Fibroblast of villous mesenchyme (primary cell): Measurements from ENCODE around the gene LIN28B. TPM values are rescaled to one million over a fixed set of nuclear protein-coding genes. Genes with fewer than 3 reads are reported as not detected.

Experiments used
- DNase-seq: peaks from one replicate; pipeline ENCODE4 v3.0.0-alpha.2; 2010; ENCODE audit warnings: low read depth
- H3K4me3 ChIP-seq: 2 replicates; pipeline ENCODE4 v1.5.1; 2011; ENCODE audit warnings: low read depth, mild to moderate bottlenecking, low read length
- total RNA-seq: library from RNA; depleted of rRNA; stranded (reverse); fragments of >200 nt; gene quantifications from 2 replicates; pipeline ENCODE4 v1.2.3, GENCODE V29; 2012
- TF ChIP-seq, protein P1 (sequence below): IDR thresholded peaks from 2 replicates; pipeline ENCODE4 v1.5.1; 2012; ENCODE audit warnings: low read depth, mild to moderate bottlenecking, low read length; ENCODE audit not compliant: insufficient read depth

Gene LIN28B
- total RNA-seq, 1 donor, result 5.6 TPM

DNA sequence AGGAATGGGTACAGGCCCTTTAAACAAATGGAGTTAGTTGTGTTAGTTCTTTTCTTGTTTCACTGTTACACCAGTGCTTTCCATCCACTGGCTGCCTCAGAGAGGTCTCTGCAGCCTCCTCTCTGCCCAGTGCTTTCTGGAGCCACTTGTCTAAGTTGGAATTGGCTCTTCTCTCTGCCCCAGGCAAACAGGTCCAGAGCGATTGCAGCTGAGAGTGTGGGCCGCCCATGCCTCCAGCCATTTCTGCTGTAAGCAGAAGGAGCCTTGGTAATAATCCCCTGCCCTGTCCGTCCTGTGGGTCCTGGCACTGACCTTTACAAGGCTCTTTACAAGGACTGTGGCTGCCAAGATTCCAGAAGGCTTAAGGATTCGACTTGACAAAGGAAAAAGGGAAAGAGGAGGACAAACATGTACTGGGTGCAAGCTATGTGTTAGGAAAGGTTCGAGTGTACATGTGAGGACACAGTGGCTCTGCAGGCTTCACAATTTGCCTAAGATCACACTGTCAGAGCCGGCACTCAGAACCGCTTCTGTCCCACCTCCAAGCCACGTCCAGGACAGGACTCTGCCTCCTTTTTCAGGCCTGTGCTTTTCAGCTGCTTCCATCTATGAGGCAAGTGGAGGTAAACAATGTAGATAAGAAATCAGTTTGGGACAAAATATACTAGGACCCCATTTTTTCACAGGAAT is 134.4 kb downstream of the LIN28B start:
- DNase-seq, result peak; percentile 20
- no peak overlapping the region for H3K4me3 ChIP-seq
- TF ChIP-seq, protein P1, sequence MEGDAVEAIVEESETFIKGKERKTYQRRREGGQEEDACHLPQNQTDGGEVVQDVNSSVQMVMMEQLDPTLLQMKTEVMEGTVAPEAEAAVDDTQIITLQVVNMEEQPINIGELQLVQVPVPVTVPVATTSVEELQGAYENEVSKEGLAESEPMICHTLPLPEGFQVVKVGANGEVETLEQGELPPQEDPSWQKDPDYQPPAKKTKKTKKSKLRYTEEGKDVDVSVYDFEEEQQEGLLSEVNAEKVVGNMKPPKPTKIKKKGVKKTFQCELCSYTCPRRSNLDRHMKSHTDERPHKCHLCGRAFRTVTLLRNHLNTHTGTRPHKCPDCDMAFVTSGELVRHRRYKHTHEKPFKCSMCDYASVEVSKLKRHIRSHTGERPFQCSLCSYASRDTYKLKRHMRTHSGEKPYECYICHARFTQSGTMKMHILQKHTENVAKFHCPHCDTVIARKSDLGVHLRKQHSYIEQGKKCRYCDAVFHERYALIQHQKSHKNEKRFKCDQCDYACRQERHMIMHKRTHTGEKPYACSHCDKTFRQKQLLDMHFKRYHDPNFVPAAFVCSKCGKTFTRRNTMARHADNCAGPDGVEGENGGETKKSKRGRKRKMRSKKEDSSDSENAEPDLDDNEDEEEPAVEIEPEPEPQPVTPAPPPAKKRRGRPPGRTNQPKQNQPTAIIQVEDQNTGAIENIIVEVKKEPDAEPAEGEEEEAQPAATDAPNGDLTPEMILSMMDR, result no peak

DNA sequence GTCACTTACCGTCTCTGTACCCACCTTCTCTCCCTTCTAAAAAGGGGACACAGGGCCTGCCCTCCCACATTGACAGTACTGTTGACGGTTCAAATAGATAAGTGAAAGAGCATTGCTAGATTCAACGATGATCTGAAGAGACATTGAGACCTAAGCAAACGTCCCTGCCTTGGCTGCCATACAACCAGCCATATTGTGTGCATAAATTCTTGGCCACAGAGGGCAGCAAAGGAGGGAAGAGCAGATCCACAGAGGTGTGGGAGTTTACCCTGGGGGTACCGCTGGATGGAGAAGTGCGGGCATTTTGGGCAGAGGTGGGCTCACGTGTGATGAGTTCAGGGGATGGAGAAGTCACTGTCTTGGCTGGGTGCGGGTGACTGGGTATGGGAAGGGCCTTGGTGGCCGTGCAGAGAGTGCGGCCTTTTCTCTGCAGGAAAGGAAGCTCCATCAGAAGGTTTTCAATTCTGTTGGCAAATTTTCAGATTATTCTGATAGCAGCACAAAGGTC is 137.3 kb downstream of the LIN28B start:
- TF ChIP-seq, protein P1, result no peak
- H3K4me3 ChIP-seq, result no peak overlapping the region
- DNase-seq, result no peak

DNA sequence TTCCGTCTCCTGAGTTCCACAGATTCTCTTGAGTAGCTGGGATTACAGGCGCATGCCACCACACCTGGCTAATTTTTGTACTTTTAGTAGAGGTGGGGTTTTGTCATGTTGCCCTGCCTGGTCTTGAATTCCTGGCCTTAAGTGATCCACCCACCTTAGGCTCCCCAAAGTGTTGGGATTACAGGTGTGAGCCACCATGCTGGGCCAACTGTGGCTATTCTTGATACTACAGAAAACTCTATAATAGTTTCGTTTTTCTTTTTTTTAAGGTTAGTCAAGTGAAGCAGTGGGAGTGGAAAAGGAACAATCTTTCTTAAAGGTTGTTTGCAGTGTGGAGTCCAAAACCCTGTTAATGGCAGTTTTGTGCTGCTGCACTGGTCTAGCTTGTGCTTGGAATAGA is 138.2 kb downstream of the LIN28B start:
- H3K4me3 ChIP-seq, result no peak overlapping the region
- TF ChIP-seq, protein P1, result no peak
- no peak for DNase-seq

DNA sequence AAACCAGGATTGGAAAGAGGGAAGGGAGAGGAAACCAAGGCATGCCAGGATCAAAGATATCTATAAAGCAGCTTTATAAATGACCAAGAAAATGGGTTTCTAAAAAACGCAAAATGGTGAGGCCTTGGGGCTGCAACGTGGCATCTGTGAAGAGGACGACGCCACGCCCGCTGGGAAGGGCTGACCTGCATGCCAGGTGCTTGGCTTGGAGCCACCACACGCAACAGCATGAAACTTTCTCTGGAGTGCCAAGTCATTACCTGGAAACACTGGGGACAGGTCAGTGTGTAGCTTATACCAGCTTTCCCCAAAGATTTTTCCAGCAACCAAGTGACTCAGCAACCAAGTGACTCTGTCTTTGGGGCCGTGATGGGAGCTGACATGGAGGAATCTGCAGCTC is 140.4 kb downstream of the LIN28B start:
- no peak overlapping the region for H3K4me3 ChIP-seq
- TF ChIP-seq, protein P1, result no peak
- no peak for DNase-seq

DNA sequence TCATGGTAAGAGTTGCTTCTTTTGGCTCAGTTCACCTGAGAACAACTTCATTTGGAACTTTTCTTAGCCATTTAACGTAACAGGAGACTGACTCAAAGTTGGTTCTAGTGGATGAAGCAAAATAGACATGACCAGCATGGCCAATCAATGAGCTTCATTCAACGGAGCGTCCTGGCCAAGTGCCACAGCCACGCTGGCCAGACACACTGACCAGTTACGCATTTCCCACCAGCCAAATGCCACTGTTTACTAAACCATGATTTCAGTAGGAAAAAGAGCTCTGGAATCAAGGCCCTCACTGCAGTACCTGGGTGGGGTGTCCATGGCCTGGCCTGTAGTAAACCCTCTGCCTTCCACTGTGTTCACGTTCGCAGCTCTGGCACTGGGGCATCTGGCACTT is 142.5 kb downstream of the LIN28B start:
- DNase-seq, result no peak

DNA sequence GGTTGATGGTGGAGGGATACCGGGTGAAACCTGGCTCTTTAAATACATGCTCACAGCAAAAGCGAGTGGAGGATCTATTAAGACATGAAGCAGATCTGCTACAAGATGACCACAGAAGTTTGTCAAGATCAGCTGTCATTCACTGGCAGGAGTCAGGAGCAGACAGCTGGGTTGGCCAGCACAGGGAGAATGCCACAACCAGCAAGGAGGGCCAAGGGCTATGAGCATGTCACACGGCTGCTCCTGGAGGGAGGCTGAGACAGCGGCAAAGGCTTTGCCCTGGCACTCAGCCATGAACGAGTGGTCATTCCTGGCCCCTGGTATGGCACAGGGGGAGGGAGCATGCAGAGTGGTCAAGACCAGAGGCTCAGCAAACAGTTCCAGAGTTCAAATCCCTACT is 145.3 kb downstream of the LIN28B start:
- TF ChIP-seq, protein P1, result no peak
- no peak overlapping the region for H3K4me3 ChIP-seq
- no peak for DNase-seq

More for the DNA sequence above, 142.5 kb downstream of the LIN28B start:
- TF ChIP-seq, protein P1, result no peak
- H3K4me3 ChIP-seq, result no peak overlapping the region

DNA sequence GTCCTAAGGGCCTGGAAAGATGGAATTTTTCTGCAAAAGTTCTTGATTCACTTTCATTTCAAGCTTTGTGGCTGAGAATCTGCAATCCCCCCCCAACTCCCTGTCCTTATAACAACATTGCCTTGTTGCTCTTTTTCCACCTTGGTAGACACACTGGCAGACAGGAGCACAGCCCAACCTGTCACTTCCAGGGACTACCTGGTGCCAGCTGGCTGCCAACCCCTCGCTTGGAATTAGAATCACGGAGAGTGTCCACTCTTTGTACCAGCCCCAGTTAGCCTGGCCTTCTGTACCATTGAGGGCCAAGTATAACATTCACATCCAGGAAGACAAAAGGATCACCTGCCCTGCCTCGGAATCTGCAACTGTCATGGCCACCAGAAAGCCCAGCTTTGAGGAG is 148.2 kb downstream of the LIN28B start:
- TF ChIP-seq, protein P1, result no peak
- H3K4me3 ChIP-seq, result no peak overlapping the region
- DNase-seq, result no peak
